Amygdala (tissue), 56 donors: ENCODE measurements around the gene VAV2.

Experiments used
- DNase-seq, 56 donors: peaks; one replicate each; lab custom pipeline; 2025; lab: John Stamatoyannopoulos, UW

VAV2 gene

GRCh38 chr9:133861692-133862091 is 130.4 kb downstream of the VAV2 start:
- DNase-seq = no peak

- no peak for DNase-seq
Observed at GRCh38 chr9:133861086-133861485, 131.0 kb downstream of the VAV2 start.

- DNase-seq = no peak
Observed at GRCh38 chr9:133858771-133859170, 133.4 kb downstream of the VAV2 start.

GRCh38 chr9:133857639-133858038 is 134.5 kb downstream of the VAV2 start:
- DNase-seq = no peak

GRCh38 chr9:133856798-133857197 is 135.3 kb downstream of the VAV2 start:
- no peak for DNase-seq

GRCh38 chr9:133855802-133856521 is 136.2 kb downstream of the VAV2 start:
- no peak for DNase-seq

GRCh38 chr9:133855371-133855770 is 136.8 kb downstream of the VAV2 start:
- DNase-seq = no peak

GRCh38 chr9:133854765-133855164 is 137.4 kb downstream of the VAV2 start:
- no peak for DNase-seq

GRCh38 chr9:133854048-133854447 is 138.1 kb downstream of the VAV2 start:
- no peak for DNase-seq

- DNase-seq = no peak
Observed at GRCh38 chr9:133853331-133853730, 138.8 kb downstream of the VAV2 start.

- DNase-seq = peak in 3 of 56 donors; percentile 6 to 23 (median 18)
Observed at GRCh38 chr9:133852431-133852830, 139.7 kb downstream of the VAV2 start.

GRCh38 chr9:133851693-133852092 is 140.4 kb downstream of the VAV2 start:
- DNase-seq = no peak

GRCh38 chr9:133850937-133851336 is 141.2 kb downstream of the VAV2 start:
- DNase-seq = no peak

GRCh38 chr9:133850161-133850560 is 142.0 kb downstream of the VAV2 start:
- no peak for DNase-seq

GRCh38 chr9:133849110-133849670 is 142.9 kb downstream of the VAV2 start:
- no peak for DNase-seq

GRCh38 chr9:133848471-133849109 is 143.5 kb downstream of the VAV2 start:
- DNase-seq = no peak

GRCh38 chr9:133846483-133847090 is 145.5 kb downstream of the VAV2 start:
- no peak for DNase-seq

- DNase-seq = peak in 30 of 56 donors; percentile 9 to 62 (median 31)
Observed at GRCh38 chr9:133845440-133845839, 146.7 kb downstream of the VAV2 start.

- DNase-seq = no peak
Observed at GRCh38 chr9:133844881-133845410, 147.2 kb downstream of the VAV2 start.

GRCh38 chr9:133844398-133844784 is 147.7 kb downstream of the VAV2 start:
- DNase-seq = no peak

- DNase-seq = no peak
Observed at GRCh38 chr9:133843751-133844397, 148.2 kb downstream of the VAV2 start.
